ENCODE measurements around the gene ABCA10.

Gene ABCA10

DNA sequence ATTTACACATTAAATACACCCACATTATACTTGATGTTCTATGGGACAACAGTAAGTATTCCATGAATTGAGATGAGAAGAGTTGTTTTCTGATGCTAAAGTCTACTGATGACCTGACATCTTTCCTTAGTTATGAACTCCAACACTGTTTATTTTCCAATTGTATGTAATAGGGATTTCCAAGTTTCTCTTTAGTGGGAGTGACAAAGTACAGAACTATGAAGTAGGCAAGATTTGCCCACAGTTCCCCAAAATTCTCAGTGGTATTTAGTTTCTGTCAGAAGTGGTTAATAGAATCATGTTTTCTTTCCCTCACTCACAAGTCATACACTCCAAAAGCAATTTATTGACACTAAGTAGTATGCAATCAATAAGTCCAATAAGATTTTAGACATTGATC is 64.4 kb downstream of the ABCA10 start:
- DNase-seq, result no peak

DNA sequence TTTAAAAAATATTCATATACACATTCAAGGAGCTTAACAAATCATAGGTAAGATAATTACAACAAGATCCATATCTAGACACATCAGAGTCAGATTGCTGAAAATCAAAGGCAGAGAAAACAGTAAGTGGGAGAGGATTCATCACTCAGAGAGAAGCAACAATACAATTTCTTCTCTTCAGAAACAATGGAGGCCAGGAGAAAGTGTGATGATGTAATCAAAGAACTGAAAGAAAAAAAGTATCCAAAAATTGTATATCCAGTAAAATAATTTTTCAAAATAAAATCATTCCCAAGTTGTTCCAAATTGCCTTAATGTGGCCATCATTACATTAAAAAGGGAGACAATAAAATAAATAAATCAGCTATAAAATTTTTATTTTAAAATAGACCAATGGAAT is 69.2 kb downstream of the ABCA10 start:
- DNase-seq, result no peak

DNA sequence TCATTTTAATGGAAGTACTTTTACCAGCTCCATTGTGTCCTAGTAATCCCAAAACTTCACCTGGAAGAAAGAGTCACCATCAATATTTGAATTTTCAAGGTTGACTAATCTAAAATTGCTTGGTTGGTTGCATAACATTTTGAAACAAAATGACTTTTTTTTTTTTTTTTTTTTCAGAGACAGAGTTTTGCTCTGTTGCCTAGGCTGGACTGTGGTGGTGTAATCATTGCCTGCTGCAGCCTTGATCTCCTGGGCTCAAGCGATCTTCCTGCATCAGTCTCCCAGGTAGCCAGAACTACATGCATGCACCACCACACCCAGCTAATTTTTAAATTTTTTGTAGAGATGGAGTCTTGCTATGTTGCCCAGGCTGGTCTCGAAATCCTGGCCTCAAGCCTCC is 74.4 kb downstream of the ABCA10 start:
- DNase-seq, result no peak

DNA sequence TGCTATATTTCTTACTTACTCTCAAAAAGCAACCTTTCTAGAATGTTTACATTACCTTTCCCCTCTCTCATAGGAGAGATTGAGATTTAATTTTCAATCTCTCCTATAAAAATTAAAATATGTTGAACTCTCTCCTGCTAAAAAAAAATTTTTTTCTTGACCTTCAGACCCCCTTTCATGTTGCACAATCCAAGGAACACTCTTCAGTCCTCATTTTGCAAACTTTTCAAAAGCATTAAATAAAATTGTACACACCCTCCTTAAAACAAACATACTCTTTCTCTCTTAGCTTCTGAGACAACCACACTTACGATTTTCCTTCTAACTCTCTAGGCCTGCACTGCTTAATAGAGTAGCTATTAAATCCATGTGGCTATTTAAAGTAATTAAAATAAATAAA is 78.3 kb downstream of the ABCA10 start:
- DNase-seq, result no peak

DNA sequence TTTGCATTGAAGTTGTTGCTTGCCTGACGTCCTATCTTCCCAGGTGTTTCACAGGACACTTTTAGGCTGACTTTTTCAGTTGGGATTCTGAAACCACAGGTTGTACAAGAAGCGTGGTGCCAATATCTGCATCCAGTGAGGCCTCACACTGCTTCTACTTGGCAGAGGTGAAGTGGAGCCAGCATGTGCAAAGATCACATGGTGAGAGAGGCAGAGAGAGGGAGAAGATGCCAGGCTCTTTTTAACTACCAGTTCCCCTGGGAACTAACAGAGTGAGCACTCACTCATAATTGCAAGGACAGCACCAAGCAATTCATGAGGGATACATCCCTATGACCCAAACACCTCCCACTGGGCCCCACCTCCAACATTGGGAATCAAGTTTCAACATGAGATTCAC is 81.2 kb downstream of the ABCA10 start:
- DNase-seq, result no peak

DNA sequence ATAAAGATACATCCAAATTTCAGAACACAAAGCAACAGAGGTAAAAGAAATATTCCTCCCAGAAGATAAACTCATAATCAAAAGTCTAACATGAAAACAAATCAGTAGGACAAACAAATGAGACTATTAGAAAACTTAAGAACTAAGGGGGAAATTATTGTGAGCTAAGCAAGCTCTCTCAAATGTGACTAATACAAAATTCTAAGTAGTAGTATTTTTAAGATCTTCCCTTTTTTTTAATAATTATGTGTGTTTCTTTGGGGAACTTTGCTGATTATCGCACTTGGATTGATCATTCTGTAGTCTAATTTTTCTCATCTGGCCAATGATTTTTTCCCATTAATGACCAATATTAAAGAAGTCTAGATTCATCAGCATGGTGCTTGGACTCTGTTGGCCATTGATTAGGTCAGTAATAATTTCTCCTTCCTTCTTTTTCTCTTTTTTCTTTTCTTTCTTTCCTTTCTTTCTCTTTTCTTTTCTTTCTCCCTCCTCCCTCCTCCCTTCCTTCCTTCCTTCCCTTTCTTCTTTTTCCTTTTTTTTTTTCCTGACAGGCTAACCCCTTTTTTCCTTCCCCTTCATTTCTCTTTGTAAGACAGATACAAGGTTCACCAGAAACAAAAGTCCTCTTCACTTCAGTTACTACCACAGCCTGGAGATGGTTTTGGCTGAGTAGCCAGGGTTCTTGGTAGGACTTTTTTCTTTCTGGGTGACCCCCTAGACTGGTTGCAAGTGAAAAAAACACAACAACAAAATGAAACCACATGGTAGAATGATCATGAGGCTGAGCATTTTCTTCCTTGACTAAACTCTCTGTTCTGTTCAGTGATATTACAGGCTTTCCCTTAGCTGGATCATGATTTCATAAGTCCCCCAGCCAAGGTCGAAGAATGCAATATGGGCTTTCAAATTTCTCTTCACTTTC is 84.0 kb downstream of the ABCA10 start:
- DNase-seq, result no peak

DNA sequence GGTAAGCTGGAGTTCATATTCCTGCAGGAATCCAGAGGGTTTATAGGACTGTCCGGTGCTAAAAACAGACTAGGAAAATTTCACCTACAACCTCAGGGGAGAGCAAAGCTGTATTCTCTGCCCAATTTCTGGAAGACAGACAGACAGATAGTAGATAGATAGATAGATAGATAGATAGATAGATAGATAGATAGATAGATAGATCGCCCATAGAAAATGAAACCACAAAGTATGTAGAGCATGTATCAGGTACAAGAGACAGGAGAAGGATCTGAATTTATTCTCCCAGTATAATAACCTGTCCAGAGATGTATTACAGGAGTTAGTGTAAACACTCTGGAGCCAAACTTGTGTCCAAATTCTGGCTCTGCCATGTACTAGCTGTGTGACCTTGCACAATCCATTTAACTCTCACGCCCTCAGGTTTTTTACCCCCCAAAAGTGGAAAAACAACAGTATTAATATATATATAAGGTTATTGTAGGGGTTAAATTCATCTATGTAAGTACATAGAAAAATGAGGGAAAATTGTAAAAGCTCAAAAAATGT is 84.9 kb downstream of the ABCA10 start:
- no peak for DNase-seq

DNA sequence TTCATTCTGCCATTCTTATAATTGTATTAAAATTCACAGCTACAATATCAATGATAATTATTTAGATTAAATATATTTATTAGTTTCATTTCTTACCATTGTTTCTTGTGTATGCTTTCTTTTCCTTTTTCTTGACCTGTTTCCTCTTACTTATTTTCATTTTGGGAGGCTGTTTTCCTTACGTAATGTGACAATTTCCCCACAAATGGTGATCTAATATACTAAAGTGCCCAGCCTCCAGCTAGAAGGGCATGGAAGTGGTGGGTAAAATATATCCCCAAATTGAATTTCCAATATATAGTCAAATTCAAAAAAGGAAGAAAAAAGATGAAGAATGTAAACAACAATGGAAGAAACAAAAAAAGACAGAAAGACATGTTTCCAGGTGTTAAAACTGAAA is 85.5 kb downstream of the ABCA10 start:
- no peak for DNase-seq

DNA sequence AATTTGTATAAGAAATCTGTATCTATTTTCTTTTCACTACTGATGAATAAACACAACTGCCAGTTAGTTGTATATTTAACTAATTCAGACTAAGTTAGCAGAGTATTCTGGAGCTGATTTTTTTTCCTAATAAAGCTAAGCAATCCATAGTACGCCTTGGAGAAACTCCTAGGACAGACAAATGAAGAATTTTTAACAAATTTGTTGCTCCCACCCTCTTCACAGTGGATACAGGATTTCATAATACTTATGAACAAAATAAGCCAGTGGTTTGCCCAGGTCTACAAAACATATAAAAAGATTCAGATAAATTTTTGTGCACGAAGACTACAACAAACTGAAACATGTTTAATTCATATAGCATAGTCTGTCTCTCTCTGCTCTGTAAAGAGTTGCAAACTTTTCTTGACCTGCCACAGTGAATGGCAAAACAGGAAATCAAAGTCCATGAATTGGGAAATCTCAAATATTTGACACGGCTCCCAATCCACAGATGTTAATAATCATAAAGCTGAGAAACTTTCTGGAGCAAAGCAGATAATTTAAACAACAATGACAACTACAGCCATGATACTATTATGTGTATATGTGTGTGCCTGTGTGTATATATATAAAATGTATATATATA is 86.3 kb downstream of the ABCA10 start:
- DNase-seq, result no peak

DNA sequence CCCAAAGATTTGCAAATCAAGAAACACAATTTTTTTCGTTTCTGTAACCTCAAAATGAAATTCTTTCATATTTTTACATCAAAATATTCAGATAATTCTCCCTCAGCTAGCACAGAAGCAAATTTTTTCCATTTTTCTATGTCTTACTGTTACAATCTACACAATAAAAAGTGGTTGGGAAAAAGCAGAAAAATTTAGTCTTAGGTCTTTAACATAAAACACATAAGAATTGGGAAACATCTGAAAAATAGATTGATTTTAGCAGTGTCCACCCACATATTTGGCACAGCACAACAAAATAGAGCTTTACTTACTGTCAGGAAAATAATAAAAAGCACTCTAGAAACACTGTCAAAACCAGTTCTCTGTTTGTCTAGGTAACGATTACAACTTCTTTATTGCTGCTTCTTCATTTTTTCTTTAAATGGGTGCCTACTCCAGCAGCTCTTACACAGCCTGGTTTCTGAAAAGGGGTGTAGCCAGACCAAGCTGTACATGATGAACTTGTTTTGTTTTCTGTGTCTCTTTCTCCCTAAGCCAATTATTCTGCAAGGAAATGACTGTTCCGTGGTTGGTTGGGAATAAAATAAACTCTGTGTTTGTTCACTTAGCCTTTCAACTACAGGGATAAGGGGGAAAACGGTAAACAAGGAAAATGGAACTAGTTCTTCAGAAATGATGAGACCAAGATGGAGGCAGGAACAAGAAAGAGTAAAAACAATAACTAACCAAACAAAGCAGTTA is 87.0 kb downstream of the ABCA10 start, which contains the start of gene ABCA6:
ABCA6 (minus strand) TSS at position 465 of the 744 bp plus-strand sequence. CDS start 1,192 bp downstream, outside the sequence.
- DNase-seq, result no peak

DNA sequence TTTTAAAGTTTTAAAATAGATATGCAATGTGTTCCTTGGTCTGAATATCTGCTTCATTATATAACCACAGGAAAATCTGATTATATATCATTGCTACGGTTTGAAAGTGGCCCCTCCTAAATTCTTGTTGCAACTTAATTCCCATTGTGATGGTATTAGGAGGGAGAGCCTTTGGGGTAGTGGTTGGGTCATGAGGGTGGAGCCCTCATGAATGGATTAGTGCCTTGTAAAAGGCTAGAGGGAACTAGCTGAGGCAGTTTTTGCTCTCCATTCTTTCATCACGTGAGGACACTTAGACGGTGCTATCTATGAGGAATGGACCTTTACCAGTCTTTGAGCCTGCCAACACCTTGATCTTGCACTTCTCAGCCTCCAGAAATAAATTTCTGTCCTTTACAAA is 94.5 kb downstream of the ABCA10 start:
- DNase-seq, result no peak

DNA sequence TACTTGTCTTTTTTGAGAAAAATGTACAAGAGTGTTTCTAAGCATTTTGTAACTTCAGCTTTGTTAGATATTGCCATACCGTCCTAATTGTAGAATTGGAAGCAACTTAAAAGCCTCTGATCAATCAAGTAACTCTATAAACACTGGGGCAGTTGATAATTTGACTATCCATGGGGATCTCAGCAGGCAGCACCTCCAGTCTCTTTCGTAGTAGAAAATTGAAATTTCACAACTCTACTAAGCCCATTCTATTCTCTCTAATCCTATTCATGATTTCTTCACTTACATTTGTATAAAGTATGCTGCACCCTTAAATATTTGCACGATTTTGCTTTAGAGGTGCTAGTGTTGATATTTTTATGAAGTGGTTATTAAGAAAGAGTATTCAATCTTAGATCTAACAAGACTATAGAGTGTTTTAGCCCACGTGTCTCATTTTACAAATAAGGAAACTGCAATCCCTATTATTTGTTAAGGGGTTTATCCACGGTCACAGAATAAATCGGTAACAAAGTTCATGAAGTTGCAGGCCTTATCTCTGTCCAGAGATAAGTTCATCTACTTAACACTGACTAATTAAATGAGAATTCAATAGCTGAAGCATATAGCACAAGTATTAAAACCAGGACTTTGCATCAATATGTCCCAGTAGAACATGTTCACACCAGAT is 97.9 kb downstream of the ABCA10 start:
- no peak for DNase-seq

DNA sequence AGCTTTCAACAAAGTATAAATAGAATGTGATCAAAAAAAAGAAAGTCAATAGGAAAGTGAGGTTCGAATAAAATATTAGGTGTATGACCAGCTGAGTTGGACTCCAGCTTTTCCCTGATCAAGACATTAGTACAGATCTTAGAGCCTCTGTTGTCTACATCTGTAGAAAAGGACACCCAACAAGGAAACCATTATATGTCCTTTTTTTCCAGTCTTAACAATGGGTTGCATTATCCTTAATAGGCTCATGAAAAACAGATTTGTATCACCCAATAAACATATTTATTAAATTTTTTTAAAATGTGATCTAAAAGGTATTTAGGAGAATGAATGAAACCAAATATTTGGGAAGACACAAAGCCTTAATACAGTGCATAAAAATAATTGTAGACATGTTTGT is 105.0 kb downstream of the ABCA10 start:
- DNase-seq, result no peak

DNA sequence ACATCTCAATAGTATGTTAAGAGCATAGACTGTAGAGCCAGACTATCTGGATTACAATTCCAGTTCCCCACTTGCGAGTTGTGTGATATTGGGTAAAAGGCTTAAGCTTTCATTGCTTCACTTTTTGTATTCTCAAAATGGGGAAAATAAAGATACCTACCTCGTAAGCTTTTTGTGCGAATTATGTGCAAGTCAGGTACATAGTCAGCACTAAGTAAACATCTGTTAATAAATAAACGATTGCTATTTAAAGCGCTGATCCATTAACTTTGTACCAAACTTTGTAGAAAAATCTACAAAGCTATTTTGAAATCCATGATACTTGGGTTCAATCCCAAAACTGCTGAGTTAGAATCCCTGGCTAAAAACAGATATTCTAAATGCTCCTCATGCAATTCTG is 106.6 kb downstream of the ABCA10 start:
- DNase-seq, result no peak

DNA sequence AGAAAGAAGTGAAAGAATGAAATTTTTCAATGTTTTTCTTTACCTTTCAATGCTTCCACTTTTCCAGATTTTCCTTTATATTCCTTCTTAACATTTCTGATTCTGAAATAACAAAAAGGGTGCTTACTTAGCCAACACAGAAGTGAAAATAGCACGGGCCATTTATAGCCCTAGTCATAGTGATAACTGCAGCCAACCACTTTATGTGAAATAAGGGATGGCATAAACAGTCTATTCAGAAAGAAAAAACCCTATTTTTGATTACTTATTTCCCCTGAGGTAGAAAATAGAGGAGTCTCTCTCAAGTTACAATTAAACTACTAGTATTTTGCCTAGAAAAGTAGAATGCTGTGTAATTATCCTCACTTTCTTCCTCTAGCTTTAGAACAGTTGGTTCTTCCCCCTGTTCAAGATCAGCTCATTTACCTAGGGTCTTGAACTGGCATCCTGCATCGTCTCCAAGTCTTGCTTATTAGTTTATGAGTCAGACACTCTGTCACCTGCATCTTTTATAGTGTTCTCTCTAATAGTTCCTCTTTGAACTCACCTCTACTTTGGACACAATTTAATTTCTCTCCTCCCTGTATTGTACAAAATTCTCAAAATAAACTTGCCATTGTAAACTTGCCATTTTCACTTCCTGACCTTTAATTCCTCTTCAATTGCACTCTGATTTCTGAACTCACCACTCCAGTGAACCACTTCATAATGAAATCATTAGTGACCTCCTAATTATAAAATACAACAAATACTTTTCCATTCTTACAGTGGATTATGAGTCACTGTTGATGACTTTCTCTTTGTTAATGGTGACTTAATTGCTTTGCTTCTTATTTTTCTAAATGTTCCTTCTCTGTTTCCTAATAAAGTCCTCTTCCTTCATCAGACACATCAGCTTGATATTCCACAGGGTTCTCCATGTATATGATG is 110.5 kb downstream of the ABCA10 start:
- DNase-seq, result no peak

DNA sequence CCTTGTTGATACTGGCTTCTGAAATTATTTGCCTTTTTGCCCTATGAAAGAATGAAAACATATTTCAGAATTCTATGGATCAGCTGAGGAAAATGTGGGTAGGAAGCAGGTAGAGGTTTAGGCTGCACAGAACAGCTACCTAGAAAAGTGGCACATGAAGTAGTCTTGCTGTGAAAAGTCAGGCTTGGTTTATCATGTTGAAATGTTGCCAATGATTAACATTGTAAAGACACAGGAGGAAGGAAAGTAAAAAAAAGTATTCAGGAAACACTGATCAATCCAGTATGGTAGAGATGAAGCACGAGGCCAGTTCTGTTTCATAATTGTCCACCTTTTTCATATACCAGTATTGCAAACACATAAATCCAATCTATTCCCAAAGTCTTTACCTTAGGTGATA is 116.8 kb downstream of the ABCA10 start:
- DNase-seq, result no peak

DNA sequence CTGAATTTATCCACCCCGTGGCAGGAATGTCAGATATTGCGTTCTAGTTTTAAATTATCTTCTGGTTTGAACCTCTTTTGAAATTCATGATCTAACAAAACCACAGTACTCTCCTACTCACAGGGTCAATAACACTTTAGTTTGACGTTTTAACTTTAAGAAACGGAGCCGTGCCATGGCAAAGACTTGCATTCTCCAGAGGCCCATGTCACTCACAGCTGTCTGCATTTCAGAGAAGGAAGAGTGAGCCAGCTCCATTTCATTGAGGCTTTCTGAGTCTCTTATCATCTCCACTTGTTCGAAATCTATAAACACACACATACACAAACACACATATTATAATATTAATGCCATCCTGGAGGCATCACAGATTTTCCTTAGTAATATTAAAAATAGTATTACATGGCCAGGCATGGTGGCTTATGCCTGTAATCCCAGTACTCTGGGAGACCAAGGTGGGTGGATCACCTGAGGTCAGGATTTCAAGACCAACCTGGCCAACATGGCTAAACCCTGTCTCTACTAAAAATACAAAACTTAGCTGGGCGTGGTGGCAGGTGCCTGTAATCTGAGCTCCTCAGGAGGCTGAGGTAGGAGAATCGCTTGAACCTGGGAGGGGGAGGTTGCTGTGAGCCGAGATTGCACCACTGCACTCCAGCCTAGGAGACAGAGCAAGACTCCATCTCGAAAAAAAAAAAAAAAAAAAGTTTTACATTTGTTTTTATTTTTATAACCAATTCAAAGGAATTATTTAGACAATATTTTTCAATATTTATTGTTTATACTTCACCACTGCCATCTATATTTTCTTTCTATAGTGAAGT is 122.5 kb downstream of the ABCA10 start:
- DNase-seq, result no peak

DNA sequence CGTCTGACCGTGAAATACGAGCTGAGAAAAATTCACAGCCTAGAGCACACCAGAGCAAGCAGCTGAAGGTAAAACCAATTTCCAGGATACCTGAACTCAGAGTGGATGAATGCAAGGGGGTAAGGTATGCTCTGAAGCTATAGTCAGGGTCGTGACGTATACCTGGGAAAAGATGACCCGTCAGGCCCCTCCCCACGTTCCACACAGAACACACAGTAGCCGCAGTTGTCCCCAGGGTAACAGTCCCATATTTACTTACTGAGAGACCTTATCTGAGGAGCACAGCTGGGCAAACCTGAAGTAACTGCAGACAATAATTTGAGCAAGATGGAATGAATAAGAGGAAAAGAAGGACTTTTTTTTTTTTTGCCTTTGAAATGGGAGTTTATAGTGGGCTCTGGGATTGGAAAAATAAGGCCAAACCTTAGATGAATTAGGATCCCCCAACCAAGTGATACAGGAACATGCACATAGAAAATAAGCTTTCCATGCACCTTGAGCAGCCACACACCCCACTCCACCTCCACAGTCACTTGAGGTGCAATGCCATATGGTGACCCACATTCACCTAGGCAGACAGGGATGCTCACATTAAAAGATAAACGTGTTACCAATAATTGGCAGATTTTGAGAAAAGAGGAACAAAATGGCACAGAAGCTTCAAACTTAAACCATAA is 124.9 kb downstream of the ABCA10 start:
- no peak for DNase-seq

DNA sequence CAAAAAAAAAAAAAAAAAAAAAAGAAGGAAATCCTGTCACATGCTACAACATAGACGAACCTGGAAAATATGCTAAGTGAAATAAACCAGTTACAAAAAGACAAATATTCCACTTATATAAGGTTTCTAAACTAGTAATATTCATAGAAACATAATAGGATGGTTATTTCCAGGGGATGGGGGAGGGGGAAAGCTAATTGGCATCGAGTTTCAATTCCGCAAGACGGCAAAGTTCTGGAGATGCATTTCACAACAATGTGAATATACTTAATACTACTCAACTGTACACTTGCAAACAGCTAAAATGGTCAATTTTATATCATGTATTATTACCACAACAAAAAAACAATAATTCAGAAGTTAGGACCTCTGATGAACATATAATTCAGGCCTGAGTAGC is 130.0 kb downstream of the ABCA10 start:
- no peak for DNase-seq

Measured in stimulated activated CD4-positive, alpha-beta T cell treated with anti-CD3 and anti-CD28 coated beads, Interleukin-12 subunit alpha, Interleukin-12 subunit beta, amount 100 ng/mL, for 4 hours (primary cell).